HG03442 (cell line): ENCODE measurements around the gene RUSF1.
A peak's percentile ranks its signal among the peaks of the same experiment; 100 is the strongest.

Experiments used
- ATAC-seq: cut with Tn5 transposase; IDR thresholded peaks from one replicate; pipeline ENCODE4 v1.9.1; 2021; ENCODE audit warnings: mild to moderate bottlenecking, moderate library complexity; ENCODE audit not compliant: unreplicated experiment

RUSF1 gene

DNA sequence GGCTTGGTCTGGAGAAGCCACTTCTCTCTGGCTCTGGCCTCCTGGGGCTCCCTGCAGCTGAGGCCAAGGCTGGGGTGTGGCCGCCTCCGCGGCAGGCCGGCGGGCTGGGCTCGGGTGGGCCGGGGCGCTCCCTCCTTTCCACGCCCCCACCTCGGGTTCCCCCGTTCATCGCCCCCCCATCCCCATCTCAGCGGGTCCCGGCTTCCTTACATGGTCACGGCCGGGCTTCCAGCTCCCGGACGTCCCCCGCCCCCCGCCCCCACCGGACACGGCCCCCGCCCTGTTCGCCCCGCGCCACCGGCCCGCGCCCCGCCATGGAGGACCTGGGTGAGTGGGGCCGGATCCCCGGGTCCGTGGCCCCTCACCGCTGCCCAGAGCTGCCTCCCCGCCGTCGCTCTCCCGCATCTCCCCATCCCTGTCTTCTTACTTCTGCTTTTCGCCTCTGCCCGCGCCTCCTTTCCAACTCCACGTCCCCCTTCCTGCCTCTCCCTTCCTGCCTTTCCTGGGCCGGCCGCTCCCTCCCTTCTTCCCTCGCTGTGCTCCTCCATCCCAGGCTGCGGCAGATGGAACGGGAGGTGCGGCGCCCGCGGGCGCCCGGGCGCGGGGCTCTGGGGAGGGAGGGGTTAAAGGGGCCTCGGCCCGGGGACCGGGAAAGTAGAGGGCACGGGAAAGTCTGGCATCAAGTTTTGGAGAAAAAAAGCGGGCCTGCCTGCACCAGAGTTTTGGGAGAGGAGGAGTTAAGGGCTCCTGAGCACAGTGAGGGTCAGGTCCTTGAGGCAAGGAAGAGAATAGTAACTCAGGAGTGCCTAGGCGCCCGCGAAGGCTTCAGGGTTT is 36.1 kb downstream of the RUSF1 start, which contains the start of gene TGFB1I1:
TSS of gene TGFB1I1 (plus strand) at position 278 of the 834 bp plus-strand sequence. CDS start at position 315, 37 bp downstream.
- ATAC-seq: no peak

DNA sequence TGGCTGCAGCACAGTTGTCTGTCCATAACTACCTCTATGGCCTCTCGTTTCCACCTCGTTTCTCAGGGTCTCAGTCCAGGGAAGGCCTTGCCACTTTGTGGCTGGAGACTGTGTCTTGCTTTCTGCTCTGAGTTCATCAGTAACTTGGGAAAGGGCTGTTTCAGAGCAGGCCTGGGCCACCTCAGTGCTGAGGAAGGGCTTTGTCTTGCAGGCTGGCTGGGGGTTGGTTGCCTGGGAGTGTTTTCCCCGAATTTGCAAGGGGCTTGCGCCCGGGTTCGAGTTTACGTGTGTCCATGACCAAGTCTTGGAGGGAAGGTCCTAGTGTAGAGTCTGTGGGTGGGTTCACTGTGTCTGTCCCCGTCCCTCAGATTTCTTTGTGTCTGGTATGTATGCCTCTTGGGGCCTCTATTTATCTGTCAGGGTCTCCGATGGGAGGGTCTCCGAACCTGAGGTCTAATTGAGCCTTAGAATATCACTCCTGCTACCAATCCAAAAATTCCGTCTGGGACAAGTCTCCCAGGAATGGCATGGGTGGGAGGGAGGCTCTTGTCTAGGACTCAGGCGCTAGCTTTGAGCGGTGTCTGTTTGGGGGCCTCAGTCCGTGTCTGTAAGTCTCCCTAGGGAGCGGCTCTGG is 36.8 kb downstream of the RUSF1 start:
- no peak for ATAC-seq

DNA sequence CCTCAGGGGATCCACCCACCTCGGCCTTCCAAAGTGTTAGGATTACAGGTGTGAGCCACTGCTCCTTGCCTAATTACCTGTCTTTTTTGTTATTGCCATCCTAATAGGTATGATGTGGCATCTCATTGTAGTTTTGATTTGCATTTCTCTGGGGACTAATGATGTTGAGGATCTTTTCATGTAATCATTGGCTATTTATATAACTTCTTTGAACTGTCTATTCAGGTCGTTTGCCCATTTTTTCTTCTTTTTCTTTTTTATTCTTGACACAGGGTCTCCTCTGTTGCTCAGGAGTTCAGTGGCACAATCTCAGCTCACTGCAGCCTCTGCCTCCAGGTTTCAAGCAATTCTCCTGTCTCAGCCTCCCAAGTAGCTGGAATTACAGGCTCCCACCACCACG is 37.6 kb downstream of the RUSF1 start:
- ATAC-seq: no peak

DNA sequence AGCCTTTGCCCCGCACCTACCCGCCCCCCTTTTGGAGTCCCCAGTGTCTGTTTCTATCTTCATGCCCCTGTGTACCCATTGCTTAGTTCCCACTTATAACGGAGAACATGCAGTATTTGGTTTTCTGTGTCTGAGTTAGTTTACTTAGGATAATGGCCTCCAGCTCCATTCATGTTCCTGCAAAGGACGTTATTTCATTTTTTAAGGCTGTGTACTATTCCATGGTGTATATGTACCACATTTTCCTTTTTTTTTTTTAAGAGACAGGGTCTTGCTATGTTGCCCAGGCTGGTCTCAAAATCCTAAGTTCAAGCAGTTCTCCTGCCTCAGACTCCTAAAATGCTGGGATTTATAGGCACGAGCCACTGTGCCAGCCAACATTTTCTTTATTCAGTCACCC is 40.3 kb downstream of the RUSF1 start:
- ATAC-seq: no peak

DNA sequence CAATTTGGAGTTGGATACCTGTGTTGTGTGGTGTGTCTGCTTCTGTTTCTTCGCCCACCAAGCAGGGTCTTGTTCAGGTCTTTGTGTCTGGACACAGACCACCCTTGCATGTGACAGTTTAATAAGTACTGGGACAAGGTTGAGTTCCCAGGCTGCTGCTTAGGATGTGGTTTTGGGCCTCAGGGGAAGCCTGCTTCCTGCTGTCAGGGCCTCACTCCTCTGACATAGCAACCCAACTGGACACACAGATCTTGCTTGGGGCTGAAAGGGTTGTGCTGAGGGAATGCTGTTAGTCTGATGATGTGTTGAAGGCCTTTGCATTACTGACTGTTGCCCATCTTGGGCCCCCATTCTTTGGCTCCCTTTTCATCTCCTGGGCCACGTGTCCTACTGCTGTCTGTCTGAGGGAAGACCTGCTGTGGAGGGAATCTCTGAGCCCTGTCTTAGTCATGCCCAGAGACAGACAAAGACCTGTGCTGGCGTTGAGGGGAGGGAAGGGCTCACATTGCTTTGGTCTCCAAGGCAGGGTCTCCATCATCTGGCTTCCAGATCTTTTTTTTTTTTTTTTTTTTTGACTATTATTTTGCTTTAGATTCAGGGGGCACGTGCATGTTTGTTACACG is 40.9 kb downstream of the RUSF1 start:
- ATAC-seq: no peak

DNA sequence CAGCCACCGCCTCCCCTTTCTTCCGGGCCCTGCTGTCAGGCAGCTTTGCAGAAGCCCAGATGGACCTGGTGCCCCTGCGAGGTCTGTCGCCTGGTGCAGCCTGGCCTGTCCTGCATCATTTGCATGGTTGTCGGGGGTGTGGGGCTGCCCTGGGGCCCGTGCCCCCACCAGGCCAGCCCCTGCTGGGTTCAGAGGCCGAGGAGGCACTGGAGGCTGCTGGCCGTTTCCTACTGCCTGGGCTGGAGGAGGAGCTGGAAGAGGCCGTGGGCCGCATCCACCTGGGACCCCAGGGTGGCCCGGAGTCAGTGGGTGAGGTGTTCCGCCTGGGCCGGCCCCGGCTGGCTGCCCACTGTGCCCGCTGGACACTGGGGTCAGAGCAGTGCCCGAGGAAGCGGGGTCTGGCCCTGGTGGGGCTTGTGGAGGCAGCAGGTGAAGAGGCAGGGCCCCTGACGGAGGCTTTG is 41.8 kb downstream of the RUSF1 start:
- ATAC-seq: no peak

DNA sequence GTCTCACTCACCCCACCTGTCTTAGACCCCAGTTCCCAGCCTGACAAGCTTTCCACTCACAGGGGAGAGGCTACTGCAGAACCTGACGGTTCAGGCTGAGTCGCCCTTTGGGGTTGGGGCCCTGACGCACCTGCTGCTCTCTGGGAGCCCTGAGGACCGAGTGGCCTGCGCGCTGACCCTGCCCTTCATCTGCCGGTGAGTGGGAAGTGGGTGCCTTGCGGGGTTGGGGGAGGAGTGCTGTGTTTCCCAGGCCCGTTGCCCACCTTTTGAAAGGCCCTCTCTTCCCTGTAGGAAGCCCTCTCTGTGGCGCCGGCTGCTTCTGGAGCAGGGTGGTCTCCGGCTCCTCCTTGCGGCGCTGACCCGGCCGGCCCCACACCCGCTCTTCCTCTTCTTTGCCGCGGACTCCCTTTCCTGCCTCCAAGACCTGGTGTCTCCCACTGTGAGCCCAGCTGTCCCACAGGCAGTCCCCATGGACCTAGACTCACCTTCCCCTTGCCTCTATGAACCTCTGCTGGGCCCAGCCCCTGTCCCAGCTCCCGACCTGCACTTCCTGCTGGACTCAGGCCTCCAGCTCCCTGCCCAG is 42.3 kb downstream of the RUSF1 start:
- no peak for ATAC-seq

DNA sequence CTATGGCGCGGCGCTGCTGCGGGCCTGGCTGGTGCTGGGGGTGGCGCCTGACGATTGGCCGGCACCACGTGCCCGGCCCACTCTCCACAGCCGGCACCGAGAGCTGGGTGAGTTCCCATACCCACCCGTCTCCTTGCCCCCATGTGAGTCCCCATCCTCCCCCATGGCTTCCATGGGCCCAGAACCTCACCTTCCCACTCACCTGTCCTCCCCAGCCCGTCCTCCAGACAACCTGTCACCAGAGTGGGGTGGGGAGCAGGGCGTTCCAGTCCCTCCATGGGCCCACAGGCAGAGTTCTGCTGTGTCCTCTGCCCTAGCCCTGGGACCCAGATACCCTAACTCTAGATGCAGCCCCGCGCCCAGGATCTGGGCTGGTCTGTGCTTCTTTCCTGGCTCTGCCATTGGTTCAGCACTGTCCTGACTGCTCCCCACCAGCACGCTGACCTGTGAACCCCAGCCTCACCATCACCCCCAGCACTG is 43.4 kb downstream of the RUSF1 start:
- no peak for ATAC-seq

DNA sequence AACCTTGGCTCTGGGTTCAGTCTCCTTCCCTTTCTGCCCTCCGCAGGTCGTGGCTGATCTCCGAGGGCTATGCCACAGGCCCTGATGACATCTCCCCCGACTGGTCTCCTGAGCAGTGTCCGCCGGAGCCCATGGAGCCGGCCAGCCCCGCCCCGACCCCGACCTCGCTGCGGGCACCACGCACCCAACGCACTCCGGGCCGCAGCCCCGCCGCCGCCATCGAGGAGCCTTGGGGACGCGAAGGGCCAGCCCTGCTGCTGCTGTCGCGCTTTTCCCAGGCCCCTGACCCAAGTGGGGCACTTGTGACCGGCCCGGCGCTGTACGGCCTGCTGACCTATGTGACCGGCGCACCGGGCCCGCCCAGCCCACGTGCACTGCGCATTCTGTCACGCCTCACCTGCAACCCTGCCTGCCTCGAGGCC is 43.8 kb downstream of the RUSF1 start:
- ATAC-seq: no peak

DNA sequence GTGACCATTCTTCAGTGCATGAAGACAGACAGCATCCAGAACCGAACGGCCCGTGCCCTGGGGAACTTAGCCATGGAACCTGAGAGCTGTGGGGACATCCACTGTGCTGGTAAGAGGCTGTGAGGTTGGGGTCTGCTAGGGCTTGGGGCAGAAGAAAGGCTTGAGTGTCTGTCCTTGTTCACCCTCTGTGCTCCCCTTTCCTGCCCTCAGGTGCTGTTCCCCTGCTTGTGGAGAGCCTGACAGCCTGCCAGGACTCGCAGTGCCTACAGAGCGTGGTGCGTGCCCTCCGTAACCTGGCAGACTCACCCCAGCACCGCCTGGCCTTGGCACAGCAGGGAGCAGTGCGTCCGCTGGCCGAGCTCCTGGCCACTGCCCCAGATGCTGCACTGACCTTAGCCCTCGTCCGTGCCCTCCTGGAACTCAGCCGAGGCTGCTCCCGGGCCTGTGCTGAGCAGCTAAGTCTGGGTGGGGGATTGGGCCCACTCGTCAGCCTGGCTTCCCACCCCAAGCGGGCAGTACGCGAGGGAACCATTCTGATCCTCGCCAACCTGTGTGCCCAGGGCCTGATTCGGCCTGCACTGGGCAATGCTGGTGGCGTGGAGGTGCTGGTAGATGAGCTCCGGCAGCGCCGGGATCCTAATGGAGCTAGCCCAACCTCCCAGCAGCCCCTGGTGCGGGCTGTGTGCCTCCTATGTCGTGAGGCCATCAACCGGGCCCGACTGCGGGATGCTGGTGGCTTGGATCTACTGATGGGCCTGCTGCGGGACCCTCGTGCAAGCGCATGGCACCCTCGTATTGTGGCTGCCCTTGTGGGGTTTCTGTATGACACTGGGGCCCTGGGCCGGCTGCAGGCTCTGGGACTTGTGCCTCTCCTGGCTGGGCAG is 46.0 kb downstream of the RUSF1 start:
- no peak for ATAC-seq

DNA sequence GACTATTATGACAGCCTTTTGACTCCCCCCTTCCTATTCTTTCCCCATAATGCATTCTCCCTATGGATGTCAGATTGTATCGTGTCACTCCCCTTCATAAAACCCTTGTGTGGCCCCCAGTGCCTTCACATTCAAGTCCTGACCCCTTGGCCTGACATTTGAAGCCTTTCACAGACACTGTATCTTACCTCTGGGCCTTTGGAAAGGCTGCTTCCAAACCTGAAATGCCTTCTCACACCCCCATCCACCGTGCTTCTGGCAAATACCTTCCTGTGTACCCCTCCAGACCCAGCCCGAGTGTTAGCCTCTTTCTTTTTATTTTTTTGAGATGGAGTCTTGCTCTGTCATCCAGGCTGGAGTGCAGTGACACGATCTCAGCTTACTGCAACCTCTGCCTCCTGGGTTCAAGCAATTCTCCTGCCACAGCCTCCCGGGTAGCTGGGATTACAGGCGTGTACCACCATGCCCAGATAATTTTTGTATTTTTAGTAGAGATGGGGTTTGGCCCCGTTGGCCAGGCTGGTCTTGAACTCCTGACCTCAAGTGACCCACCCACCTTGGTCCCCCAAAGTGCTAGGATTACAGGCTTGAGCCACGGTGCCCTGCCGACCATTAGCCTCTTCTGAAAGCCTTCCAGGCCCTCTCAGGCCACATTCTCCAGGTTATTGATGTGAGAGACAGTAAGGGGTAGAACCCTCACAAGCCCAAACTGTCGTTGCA is 46.8 kb downstream of the RUSF1 start:
- ATAC-seq: no peak

DNA sequence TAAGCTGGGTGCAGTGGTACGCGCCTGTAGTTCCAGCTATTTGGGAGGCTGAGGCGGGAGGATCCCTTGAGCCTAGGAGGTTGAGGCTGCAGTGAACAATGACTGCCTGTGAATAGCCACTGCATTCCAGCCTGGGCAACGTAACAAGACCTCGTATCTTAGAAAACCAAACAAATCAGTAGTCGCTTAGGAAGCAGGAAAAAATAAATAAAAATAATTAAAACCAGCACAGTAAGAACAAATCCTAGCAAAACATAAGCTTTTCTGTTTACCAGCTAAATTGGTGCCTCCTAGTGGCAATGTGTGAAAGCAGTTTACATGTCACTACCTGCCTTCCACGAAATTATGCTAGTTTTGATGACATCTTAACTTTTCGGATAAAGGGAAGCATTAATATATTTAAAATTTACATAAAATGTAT is 47.6 kb downstream of the RUSF1 start:
- no peak for ATAC-seq

DNA sequence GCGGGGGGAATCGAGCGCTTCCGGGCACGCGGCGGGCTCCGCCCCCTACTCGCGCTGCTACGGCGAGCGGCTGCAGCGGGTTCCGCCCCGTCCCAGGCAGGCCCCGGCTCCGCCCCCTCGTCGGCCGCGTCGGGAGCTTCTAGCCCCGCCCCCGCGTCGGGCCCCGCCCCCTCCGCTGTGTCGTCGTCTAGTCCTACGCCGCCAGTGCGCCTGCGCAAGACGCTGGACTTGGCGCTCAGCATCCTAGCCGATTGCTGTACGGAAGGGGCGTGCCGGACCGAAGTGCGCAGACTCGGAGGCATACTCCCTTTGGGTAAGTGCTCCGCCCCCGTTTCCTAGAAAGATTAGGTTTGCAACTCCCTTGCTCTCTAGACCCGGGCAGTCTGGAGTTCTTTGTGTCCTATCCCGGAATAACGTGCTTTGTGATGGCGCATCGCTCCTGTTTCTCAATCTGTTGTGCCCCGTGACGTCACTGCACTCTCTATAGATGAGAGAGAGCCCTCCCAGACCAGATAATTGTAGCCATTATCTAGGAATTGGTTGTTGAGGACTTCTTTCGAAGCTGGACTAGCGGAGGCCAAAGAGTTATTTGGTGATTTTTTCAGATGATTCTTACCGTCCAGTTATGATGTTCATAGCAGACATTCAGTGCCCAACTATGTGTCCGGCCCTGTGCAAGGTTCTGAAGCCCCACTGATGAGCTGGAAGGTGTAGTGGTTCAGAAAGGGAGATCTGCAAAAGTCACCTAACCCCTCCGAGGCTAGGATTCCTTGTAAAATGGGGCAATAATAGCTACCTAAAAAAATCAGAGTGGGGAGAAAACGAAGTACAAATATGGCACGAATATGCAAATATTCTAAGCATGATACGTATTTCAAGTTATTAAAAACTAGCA is 48.3 kb downstream of the RUSF1 start:
- peak; percentile 65 for ATAC-seq

DNA sequence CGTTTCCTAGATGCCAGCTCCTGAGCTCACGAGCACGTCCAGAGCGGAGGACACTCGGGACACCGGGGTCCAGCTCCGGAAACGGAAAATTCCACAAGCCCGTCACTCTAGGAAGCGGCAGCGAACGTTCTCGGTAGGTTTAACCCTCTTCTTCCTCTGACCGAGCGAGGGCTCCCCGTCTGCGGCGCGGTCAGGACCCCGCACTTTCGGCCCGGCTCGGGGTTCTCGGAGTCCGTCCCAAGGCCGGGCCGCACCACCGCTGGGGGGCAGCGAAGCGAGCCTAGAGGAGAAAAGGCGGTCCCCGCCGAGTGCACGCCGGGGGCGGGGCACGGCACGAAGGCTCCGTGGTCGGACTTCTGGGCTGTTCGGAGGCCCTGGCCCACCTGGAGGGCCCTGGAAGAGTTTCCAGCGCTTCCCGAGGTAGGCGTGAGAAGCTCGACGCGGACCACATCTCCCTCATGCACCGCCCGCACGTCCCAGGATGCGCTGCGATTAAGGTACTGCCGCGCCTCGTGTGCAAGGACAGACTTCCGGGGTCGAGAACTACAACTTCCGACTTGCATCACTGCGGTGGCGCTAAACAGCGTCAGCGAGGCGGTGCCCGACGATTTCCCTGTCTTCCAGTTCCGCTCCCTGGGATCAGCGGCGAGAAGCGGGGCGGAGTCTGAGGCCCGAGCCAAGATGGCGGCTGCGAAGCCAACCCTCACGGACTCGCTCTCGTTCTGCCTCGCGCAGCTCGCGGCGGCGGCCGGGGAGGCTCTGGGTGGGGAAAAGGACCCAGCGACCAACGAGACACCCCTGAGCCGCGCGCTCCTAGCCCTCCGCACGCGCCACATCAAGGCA is 49.1 kb downstream of the RUSF1 start, which contains the start of gene ARMC5:
TSS of gene ARMC5 (plus strand) at position 658 of the 843 bp plus-strand sequence. CDS start at position 682, 24 bp downstream.
- peak; percentile 67 for ATAC-seq

DNA sequence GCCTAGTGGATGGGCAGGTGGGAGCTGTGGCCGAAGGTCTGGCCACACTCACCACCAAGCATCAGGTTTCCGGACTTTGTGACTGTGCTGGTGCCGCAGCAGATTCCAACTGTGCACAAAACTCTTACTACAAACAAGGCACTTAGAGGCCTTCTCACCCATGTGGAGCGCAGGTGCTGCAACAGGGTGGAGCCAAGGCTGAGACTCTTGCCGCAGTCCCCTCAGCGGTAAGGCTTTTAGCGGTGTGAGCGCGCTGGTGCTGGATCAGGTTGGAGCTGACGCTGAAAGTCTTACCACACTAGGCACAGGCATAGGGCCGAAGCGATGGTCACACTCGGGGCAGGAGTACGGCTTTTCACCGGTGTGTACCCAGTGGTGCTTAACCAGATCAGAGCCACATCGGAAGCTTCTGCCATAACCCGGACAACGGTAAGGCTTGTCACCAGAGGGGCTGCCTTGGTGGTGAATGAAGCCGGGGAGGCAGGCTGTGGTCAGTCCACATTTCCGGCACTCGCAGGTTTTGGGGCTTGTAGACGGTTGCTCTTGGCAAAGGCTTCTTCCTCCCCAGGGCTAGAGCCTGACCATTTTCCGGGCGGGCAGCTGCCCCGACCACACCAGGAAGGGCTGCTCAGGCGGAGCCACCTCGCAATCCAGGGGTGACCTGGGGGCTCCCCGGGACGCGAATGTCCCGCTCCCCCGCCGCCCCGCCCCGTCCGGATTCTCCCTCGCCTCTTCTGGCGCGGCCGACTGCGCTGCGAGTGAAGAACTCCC is 49.9 kb downstream of the RUSF1 start:
- peak; percentile 6 for ATAC-seq

DNA sequence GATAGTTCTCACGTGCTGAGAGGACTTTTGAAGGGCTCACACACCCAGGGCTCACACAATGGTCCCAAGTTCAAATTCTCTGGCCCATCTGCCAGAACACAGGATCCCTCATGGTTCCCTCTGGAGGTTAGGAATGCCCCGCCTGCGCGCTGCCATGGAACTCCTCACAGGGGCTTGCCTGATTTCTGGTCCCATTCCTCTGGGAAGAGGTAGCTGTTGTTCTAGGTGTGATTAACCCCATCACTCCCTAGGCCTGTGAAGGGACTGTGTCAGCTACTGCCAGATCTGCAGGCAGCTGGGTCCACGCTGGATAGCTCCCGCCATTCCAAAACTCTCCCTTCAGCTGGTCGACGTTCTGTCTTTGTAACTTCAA is 51.2 kb downstream of the RUSF1 start:
- ATAC-seq: no peak
